Endothelial cell (in vitro differentiated cells): ENCODE results near the gene TAGLN. TPM values are rescaled to one million over a fixed set of nuclear protein-coding genes. Genes with fewer than 3 reads are reported as not detected.
"Not testable (repeated sequence)": the region's sequence is repeated elsewhere in the genome, so short reads cannot be mapped to it uniquely, and the experiment has no call there.

Experiments used
- DNase-seq: peaks from one replicate; pipeline ENCODE4 v3.0.0; 2021; ENCODE audit warnings: low spot score
- H3K27ac Mint-ChIP-seq: one replicate; pipeline ENCODE4 v1.8.0; 2021; ENCODE audit warnings: mixed read lengths, inconsistent platforms; ENCODE audit not compliant: unreplicated experiment
- H3K27me3 Mint-ChIP-seq: one replicate; pipeline ENCODE4 v1.8.0; 2021; ENCODE audit warnings: mild to moderate bottlenecking, moderate library complexity, mixed read lengths, inconsistent platforms; ENCODE audit not compliant: unreplicated experiment
- H3K36me3 Mint-ChIP-seq: one replicate; pipeline ENCODE4 v1.8.0; 2021; ENCODE audit warnings: mild to moderate bottlenecking, low read depth, mixed read lengths, inconsistent platforms; ENCODE audit not compliant: unreplicated experiment
- H3K4me1 Mint-ChIP-seq: one replicate; pipeline ENCODE4 v1.8.0; 2021; ENCODE audit warnings: mild to moderate bottlenecking, mixed read lengths, inconsistent platforms; ENCODE audit not compliant: unreplicated experiment
- H3K4me3 Mint-ChIP-seq: one replicate; pipeline ENCODE4 v1.8.0; 2021; ENCODE audit warnings: mild to moderate bottlenecking, mixed read lengths, inconsistent platforms; ENCODE audit not compliant: unreplicated experiment
- H3K9me3 Mint-ChIP-seq: one replicate; pipeline ENCODE4 v1.8.0; 2021; ENCODE audit warnings: mixed read lengths, inconsistent platforms; ENCODE audit not compliant: unreplicated experiment
- CTCF ChIP-seq: fragments of 200-600 bp; sonication (generic); IDR thresholded peaks from one replicate; pipeline ENCODE4 v1.5.0; 2021; ENCODE audit warnings: antibody characterized with exemption; ENCODE audit not compliant: unreplicated experiment
- total RNA-seq: library from RNA; stranded (reverse); fragmentation: NEBNext Ultra II Directional; extraction: Animal tissue kit (Norgen Biotek cat#: 25700); gene quantifications from one replicate; pipeline ENCODE4 v1.2.1, GENCODE V29; 2021; ENCODE audit not compliant: unreplicated experiment

Gene TAGLN
- total RNA-seq, 1 donor from 2014 or later = 25.4 TPM

GRCh38 chr11:117203069-117203407, 3.9 kb downstream of the TAGLN start:
- no peak for TF ChIP-seq CTCF
- Mint-ChIP-seq H3K4me3 (no peak overlapping the region), H3K27ac (no peak overlapping the region), H3K36me3 (peaks cover 10% of the 10 kb centered on the region), H3K4me1 (peaks cover 11% of the 10 kb centered on the region), H3K9me3 (no peaks in the 10 kb centered on the region), H3K27me3 (peaks cover 19% of the 10 kb centered on the region)
- DNase-seq = no peak

- Mint-ChIP-seq H3K4me3 (no peak overlapping the region), H3K9me3 (no peaks in the 10 kb centered on the region), H3K27me3 (peaks cover 15% of the 10 kb centered on the region), H3K36me3 (peaks cover 9% of the 10 kb centered on the region), H3K4me1 (peaks cover 9% of the 10 kb centered on the region), H3K27ac (no peak overlapping the region)
- TF ChIP-seq CTCF = no peak
- no peak for DNase-seq
These were observed 5.3 kb downstream of the TAGLN start for GRCh38 chr11:117204283-117205080.

GRCh38 chr11:117205211-117205818, 6.1 kb downstream of the TAGLN start:
- H3K27me3 Mint-ChIP-seq = peaks cover 15% of the 10 kb centered on the region
- no peak for DNase-seq
- peaks cover 12% of the 10 kb centered on the region for H3K36me3 Mint-ChIP-seq
- no peak overlapping the region for H3K4me3 Mint-ChIP-seq
- no peaks in the 10 kb centered on the region for H3K9me3 Mint-ChIP-seq
- no peak overlapping the region for H3K27ac Mint-ChIP-seq
- no peak for TF ChIP-seq CTCF
- H3K4me1 Mint-ChIP-seq = peaks cover 6% of the 10 kb centered on the region

- not testable (repeated sequence) for H3K4me1 Mint-ChIP-seq, H3K27ac Mint-ChIP-seq, DNase-seq, H3K4me3 Mint-ChIP-seq, H3K27me3 Mint-ChIP-seq, H3K9me3 Mint-ChIP-seq
- peaks cover 12% of the 10 kb centered on the region for H3K36me3 Mint-ChIP-seq
These were observed 6.9 kb downstream of the TAGLN start for GRCh38 chr11:117206111-117206510.

- not testable (repeated sequence) for H3K4me1 Mint-ChIP-seq, H3K27me3 Mint-ChIP-seq, H3K27ac Mint-ChIP-seq, H3K4me3 Mint-ChIP-seq, DNase-seq, H3K9me3 Mint-ChIP-seq
- H3K36me3 Mint-ChIP-seq = peaks cover 16% of the 10 kb centered on the region
These were observed 7.7 kb downstream of the TAGLN start for GRCh38 chr11:117206859-117207258.

- H3K27ac Mint-ChIP-seq, H3K4me1 Mint-ChIP-seq, H3K9me3 Mint-ChIP-seq, H3K4me3 Mint-ChIP-seq, DNase-seq, H3K27me3 Mint-ChIP-seq: not testable (repeated sequence)
- H3K36me3 Mint-ChIP-seq = peaks cover 16% of the 10 kb centered on the region
These were observed 8.3 kb downstream of the TAGLN start for GRCh38 chr11:117207481-117207880.

GRCh38 chr11:117208710-117209109, 9.5 kb downstream of the TAGLN start:
- not testable (repeated sequence) for H3K4me3 Mint-ChIP-seq, H3K27ac Mint-ChIP-seq, H3K4me1 Mint-ChIP-seq, H3K27me3 Mint-ChIP-seq, H3K9me3 Mint-ChIP-seq, DNase-seq
- peaks cover 23% of the 10 kb centered on the region for H3K36me3 Mint-ChIP-seq

GRCh38 chr11:117209351-117210125, 10.4 kb downstream of the TAGLN start:
- H3K4me3 Mint-ChIP-seq, H3K4me1 Mint-ChIP-seq, DNase-seq, H3K9me3 Mint-ChIP-seq, H3K27ac Mint-ChIP-seq, H3K27me3 Mint-ChIP-seq: not testable (repeated sequence)
- peaks cover 28% of the 10 kb centered on the region for H3K36me3 Mint-ChIP-seq
